ENCODE data around the gene RUSC2. TPM values are rescaled to one million over a fixed set of nuclear protein-coding genes. Genes with fewer than 3 reads are reported as not detected.
"Not testable (repeated sequence)": the region's sequence is repeated elsewhere in the genome, so short reads cannot be mapped to it uniquely, and the experiment has no call there.

RUSC2 gene
- polyA plus RNA-seq, 5 donors, result 13.9 to 21.0 (median 17.1) TPM

DNA sequence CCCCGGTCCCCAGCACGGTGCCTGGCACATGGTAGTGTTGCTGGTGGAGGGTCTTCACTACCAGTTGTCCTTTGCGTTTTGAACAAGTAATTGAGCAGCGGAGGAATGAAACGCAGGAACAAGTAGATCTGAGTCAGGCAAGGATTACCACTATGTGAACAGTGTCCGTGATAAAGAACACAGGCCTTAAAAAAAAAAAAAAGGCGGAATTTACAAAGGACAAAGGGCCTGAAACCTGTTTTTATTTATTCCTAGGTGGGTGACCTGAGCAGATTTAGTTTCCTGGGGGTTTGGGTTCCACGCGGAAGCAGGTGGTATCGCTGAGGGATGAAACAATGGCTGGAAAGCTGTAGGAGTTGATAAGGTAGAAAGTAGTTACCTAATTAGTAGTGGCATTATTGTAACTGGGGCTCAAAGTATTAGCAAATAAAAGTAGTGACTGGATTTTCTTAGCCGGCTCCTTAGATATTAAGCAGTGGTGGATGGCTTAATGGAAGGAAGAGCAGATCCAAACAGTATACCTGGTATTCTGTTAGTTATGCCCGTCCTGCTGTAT lies 1.1 kb downstream of the RUSC2 start:
- DNase-seq, result no peak

DNA sequence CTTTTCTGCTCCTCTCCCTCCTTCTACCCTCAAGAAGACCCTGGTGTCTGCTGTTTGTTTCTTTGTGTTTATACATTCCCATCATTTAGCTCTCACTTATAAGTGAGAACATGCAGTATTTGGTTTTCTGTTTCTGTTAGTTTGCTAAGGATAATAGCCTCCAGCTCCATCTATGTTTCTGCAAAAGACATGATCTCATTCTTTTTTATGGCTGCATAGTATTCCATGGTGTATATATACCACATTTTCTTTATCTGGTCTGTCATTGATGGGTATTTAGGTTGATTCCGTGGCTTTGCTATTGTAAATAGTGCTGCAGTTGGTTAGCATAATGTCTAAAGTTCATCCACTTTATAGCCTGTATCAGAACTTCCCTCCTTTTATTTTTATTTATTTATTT lies 3.2 kb downstream of the RUSC2 start:
- not testable (repeated sequence) for DNase-seq

- no peak for DNase-seq
Measured at GRCh38 chr9:35495984-35496383, 6.1 kb downstream of the RUSC2 start.

GRCh38 chr9:35498245-35498644 lies 8.3 kb downstream of the RUSC2 start:
- not testable (repeated sequence) for DNase-seq

- no peak for DNase-seq
Measured at GRCh38 chr9:35499029-35499700, 9.3 kb downstream of the RUSC2 start.

GRCh38 chr9:35499701-35500030 lies 9.8 kb downstream of the RUSC2 start:
- DNase-seq, result no peak

- DNase-seq, result no peak
Measured at GRCh38 chr9:35500130-35500748, 10.3 kb downstream of the RUSC2 start.

DNA sequence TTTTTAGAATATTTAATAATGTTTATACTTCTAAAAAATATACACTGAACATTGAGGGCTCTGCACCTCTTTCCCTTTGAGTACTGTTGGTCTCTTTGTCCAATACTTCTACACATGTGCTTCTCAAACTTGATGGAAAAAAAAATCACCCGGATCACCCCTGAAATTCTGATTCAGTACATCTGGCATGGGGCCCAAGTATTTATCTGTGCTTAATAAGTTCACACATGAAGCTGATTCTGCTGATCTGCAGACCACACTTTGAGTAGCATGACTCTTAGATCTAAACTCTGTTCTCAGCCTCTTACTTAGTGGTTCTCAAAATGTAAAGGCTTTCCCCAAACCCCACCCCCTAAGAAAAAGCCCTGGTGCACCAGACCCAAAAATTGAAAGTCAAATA lies 12.0 kb downstream of the RUSC2 start:
- DNase-seq, result no peak

DNA sequence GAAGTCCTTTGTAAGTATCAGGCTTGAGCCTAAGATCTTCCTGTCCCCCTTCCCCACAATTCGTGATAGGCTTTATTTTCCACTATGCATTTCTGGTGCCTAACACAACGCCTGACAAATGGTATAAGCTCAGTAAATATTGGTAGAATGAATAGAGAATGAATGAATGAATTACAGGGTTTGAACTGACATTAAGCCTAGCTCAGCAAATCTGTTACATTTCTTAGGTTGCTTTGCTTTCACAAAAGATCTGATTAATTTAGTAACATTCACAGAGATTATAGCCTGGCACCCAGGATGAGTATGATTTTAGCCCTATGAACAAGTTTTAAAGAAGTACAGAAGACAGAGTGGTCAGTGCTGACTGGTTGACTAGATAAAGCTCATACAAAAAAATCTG lies 16.4 kb downstream of the RUSC2 start:
- no peak for DNase-seq

DNA sequence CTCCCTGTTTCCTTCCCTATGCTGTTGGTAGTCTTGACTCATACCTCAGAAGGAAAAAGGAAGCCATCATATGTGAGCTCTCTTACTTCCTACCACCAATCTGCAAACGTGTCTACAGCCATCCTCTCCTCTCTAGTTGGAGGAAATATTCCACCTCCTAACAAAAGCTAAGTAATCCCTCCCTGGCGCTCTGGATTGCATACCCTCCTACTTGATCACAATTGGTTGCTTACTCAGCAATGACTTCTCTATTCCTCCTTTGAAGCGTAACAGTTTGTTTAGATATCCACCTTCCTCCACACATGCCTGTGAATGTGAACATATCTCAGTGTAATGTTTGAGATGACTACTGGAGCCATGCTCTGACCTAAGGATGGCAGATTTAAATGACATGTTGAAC lies 18.2 kb downstream of the RUSC2 start:
- no peak for DNase-seq

DNA sequence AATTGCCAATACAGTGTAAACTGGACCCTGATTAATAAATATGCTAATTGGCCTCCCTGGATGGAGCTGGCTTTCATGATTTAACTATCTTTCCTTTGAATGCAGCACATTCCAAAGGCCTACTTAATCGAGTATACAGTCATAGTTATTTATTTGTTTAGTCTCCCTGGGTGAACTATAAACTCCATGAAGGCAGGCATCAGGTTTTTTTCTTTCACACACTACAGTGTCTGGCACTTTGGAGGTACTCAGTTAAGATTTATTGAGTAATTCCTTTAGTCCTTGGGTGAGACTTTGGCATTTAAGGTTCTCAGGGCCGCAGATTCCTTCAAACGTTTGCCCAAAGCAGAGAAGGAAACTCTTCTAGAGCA lies 20.5 kb downstream of the RUSC2 start:
- DNase-seq, result no peak

- peak; percentile 86 to 88 for DNase-seq
Measured at GRCh38 chr9:35510754-35511428, 21.0 kb downstream of the RUSC2 start.

GRCh38 chr9:35511453-35511852 lies 21.5 kb downstream of the RUSC2 start:
- DNase-seq, result no peak

DNA sequence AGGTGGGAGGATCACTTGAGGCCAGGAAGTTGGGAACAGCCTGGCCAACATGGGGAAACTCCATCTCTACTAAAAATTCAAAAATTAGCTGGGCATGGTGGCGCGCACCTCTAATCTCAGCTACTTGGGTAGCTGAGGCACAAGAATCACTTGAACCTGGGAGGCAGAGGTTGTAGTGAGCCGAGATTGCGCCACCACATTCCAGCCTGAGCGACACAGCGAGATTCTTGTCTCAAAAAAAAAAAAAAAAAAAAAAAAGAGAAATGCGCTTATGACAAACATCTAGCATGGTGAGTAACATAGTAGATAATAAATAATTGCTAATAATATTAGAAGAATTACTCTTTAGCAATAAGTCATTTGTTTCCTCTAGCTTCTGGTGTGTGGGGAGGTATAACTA lies 25.9 kb downstream of the RUSC2 start:
- no peak for DNase-seq

GRCh38 chr9:35516479-35516878 lies 26.6 kb downstream of the RUSC2 start:
- no peak for DNase-seq

- DNase-seq, result no peak
Measured at GRCh38 chr9:35517131-35517530, 27.2 kb downstream of the RUSC2 start.

- no peak for DNase-seq
Measured at GRCh38 chr9:35517552-35518224, 27.8 kb downstream of the RUSC2 start.

GRCh38 chr9:35518225-35518821 lies 28.4 kb downstream of the RUSC2 start:
- DNase-seq, result no peak

DNA sequence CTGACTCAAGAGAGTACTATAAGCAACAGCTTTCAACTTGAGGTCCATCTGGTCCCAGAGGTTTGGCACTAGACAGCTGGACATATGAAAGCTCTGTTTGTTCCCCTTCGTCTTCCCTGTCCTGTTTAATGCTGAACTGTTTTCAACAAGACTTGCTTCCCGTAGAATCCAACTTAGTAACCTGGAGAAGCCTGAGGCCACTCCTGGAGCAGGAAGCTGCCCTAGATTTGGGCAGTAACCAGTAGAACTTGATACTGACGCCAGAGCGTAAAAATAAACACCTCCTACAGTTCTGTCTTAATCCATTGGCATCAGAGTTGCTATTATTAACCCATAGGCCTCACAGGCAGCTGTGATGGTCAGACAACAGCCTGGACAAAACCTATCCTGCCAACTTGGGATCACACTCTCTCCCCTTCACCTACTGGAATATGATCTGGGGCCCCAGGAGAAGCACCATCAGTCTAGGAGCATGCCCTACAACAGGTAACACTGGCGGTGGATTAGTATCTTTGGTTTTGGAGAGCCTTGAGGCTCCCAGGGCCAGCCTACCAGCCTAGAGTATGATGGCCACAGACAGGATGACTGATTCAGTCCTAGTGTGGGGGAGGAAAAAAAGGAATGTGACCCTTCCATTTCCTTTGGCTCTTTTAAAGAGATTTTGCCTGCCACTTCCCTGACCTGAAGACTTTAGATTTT lies 29.2 kb downstream of the RUSC2 start:
- no peak for DNase-seq

GRCh38 chr9:35519692-35520363 lies 29.9 kb downstream of the RUSC2 start:
- no peak for DNase-seq

GRCh38 chr9:35520364-35520710 lies 30.4 kb downstream of the RUSC2 start:
- no peak for DNase-seq

Measured in right lung (tissue), 5 donors.